Dermis microvascular lymphatic vessel endothelial cell (primary cell): ENCODE data around the gene CHERP. TPM values are rescaled to one million over a fixed set of nuclear protein-coding genes. Genes with fewer than 3 reads are reported as not detected.
"Not testable (repeated sequence)": the region's sequence is repeated elsewhere in the genome, so short reads cannot be mapped to it uniquely, and the experiment has no call there.

Source experiments
- DNase-seq, 2 donors: peaks; one replicate each; pipeline versions ENCODE4 v3.0.0 to v3.0.0-alpha.2; 2010; ENCODE audit warnings: low read depth in 2 of 2
- total RNA-seq: library from RNA; depleted of rRNA; stranded (reverse); fragments of >200 nt; gene quantifications from 2 replicates; pipeline ENCODE4 v1.2.1, GENCODE V29; 2014

CHERP gene
- total RNA-seq, 1 donor from 2014 or later, result 2.6 TPM

GRCh38 chr19:16577531-16577985 is 35.3 kb upstream of the CHERP start:
- no peak for DNase-seq

GRCh38 chr19:16576690-16577530 is 34.7 kb upstream of the CHERP start:
- no peak for DNase-seq

GRCh38 chr19:16575861-16576689 is 33.8 kb upstream of the CHERP start:
- DNase-seq, result no peak

GRCh38 chr19:16575282-16575681 is 33.0 kb upstream of the CHERP start:
- no peak for DNase-seq

- no peak for DNase-seq
Observed at GRCh38 chr19:16573925-16574324, 31.7 kb upstream of the CHERP start.

- no peak for DNase-seq
Observed at GRCh38 chr19:16573296-16573695, 31.1 kb upstream of the CHERP start.

- DNase-seq, result peak; percentile 92 to 97
Observed at GRCh38 chr19:16572332-16573211, 30.3 kb upstream of the CHERP start, which contains the start of gene SLC35E1. SLC35E1 (minus strand) TSS chr19:16572415; CDS start chr19:16572364, 51 bp downstream.

- peak in 1 of 2 donors; percentile 41 for DNase-seq
Observed at GRCh38 chr19:16571822-16572331, 29.6 kb upstream of the CHERP start.

- peak in 1 of 2 donors; percentile 56 for DNase-seq
Observed at GRCh38 chr19:16571283-16571682, 29.0 kb upstream of the CHERP start.

GRCh38 chr19:16569609-16570320 is 27.5 kb upstream of the CHERP start:
- no peak for DNase-seq

GRCh38 chr19:16566702-16567101 is 24.5 kb upstream of the CHERP start:
- no peak for DNase-seq

- peak; percentile 90 to 92 for DNase-seq
Observed at GRCh38 chr19:16566161-16566560, 23.9 kb upstream of the CHERP start.

- no peak for DNase-seq
Observed at GRCh38 chr19:16564842-16565241, 22.6 kb upstream of the CHERP start.

- DNase-seq, result no peak
Observed at GRCh38 chr19:16562608-16563025, 20.4 kb upstream of the CHERP start.

GRCh38 chr19:16561382-16561781 is 19.1 kb upstream of the CHERP start:
- no peak for DNase-seq

GRCh38 chr19:16559780-16560276 is 17.6 kb upstream of the CHERP start:
- DNase-seq, result no peak

- DNase-seq, result no peak
Observed at GRCh38 chr19:16554776-16555175, 12.5 kb upstream of the CHERP start.

- DNase-seq, result not testable (repeated sequence)
Observed at GRCh38 chr19:16551902-16552301, 9.7 kb upstream of the CHERP start.

GRCh38 chr19:16548956-16549355 is 6.7 kb upstream of the CHERP start:
- no peak for DNase-seq
